Heart left ventricle (tissue), 13 donors: ENCODE measurements around the gene G6PD.

Experiments used
- CTCF ChIP-seq, 12 donors: fragments of 200-600 bp; sonication (generic) in 4 of 12; IDR thresholded peaks; one replicate each; pipeline versions ENCODE4 v1.5.0 to v1.8.0; 2018 to 2022; ENCODE audit warnings: antibody characterized with exemption in 12 of 12, mild to moderate bottlenecking in 5 of 12
- POLR2A ChIP-seq, 2 donors: fragments of 450-650 bp; IDR thresholded peaks; one replicate each; pipeline ENCODE4 v1.6.1; 2017; ENCODE audit warnings: antibody characterized with exemption in 2 of 2, mild to moderate bottlenecking in 2 of 2, moderate library complexity in 2 of 2
- donor health status: ischemic (EF 13 %, LVEDD 7.1; RV severe dilation, severe dysfunction).
- donor health status: DM: no; HTN: yes; CAD: no.
- donor health status: DM: no; HTN: no; CAD: no.
- donor health status: ischemic (EF 25% LVEDD 6.9; RV normal size, moderate dysfunction).
- donor health status: ischemic (EF 25% LVEDD 5.7; RV mildly dilated, moderate dysfunction).
- donor health status: ischemic (EF 35%, LVEDD 5.7; RV mildly dilated, moderate dysfunction).
- donor health status: nonischemic (EF 11% LVEDD 7.7; RV severe dilation, severe dysfunction).
- donor health status: DM: yes; HTN: yes; CAD: no.
- donor health status: PGD.
- donor health status: ischemic (EF 29% LVEDD 5.4; RV normal size, mild dysfunction).
- donor health status: nonischemic (EF 23%, LVEDD 6.1; RV moderate dilation, normal function).

DNA sequence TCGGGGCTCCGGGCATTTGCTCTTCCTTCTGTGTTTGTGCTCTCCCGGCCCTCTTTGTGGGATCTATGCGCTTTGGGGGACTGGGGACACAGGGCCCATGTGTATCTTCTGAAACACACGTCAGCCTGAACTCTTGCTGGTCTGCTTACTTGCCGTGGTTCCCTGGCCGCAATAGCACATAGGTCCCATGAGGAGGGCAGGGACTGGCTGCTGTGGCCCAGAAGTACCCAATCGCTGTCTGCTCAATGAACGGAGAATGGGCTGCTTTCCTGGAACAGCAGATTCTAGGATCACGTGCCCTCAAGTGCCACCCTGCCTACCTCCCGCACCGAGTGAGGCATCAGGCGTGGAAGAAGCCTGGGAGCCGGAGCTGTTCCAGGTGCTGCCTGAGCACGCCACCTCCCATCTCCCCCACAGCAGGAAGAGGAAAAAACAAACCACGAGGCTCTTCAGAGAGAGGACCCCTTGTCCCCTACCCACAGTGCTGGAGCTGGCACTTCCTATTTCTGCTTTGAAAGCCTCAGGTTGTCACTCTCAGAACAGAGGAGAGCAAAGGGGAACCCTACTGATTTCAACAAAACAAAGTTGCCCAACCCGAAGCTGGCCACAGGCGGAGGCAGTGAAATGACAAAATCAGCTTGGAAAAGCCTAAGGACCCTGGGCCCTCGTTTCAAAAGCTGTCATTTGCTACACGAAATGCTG is 3.8 kb downstream of the G6PD start:
- TF ChIP-seq CTCF (IDR thresholded peaks at IDR 0.05) (no peak), POLR2A (IDR thresholded peaks at IDR 0.05) (no peak)
